NCI-H1092 treated with DMSO at 0.1 percent for 48 hours (cell line): ENCODE measurements around the gene GTF2H3.
A peak's percentile ranks its signal among the peaks of the same experiment; 100 is the strongest.
"Not testable (repeated sequence)": the region's sequence is repeated elsewhere in the genome, so short reads cannot be mapped to it uniquely, and the experiment has no call there.

Experiments used
- DNase-seq: peaks from one replicate; lab custom pipeline; 2025; lab: John Stamatoyannopoulos, UW

Gene GTF2H3

GRCh38 chr12:123633379-123634141 lies at the start of gene GTF2H3, which contains the start of gene EIF2B1:
GTF2H3 (plus strand) TSS chr12:123633829; CDS start chr12:123633860, 31 bp downstream.
EIF2B1 (minus strand) TSS chr12:123633686; CDS start chr12:123633557, 129 bp downstream.
- DNase-seq = peak; percentile 92

- DNase-seq = no peak
Observed at GRCh38 chr12:123591702-123592481, 41.7 kb upstream of the GTF2H3 start.

GRCh38 chr12:123595729-123596128 lies 37.9 kb upstream of the GTF2H3 start:
- DNase-seq = no peak

GRCh38 chr12:123597100-123597499 lies 36.5 kb upstream of the GTF2H3 start:
- no peak for DNase-seq

- no peak for DNase-seq
Observed at GRCh38 chr12:123598522-123598921, 35.1 kb upstream of the GTF2H3 start.

GRCh38 chr12:123599310-123599709 lies 34.3 kb upstream of the GTF2H3 start:
- no peak for DNase-seq

- no peak for DNase-seq
Observed at GRCh38 chr12:123599721-123600120, 33.9 kb upstream of the GTF2H3 start.

- DNase-seq = peak; percentile 62
Observed at GRCh38 chr12:123601602-123602489, 31.8 kb upstream of the GTF2H3 start, which contains the start of gene DDX55. DDX55 (plus strand) TSS chr12:123602099; CDS start chr12:123602149, 50 bp downstream.

GRCh38 chr12:123602651-123603195 lies 30.9 kb upstream of the GTF2H3 start:
- DNase-seq = no peak

- DNase-seq = not testable (repeated sequence)
Observed at GRCh38 chr12:123603495-123603894, 30.1 kb upstream of the GTF2H3 start.

GRCh38 chr12:123607756-123608155 lies 25.9 kb upstream of the GTF2H3 start:
- no peak for DNase-seq

GRCh38 chr12:123608182-123608581 lies 25.4 kb upstream of the GTF2H3 start:
- DNase-seq = no peak

- no peak for DNase-seq
Observed at GRCh38 chr12:123614110-123614509, 19.5 kb upstream of the GTF2H3 start.

GRCh38 chr12:123614531-123614930 lies 19.1 kb upstream of the GTF2H3 start:
- DNase-seq = no peak

- no peak for DNase-seq
Observed at GRCh38 chr12:123617144-123617543, 16.5 kb upstream of the GTF2H3 start.

- DNase-seq = no peak
Observed at GRCh38 chr12:123617580-123617979, 16.0 kb upstream of the GTF2H3 start.

GRCh38 chr12:123621101-123621500 lies 12.5 kb upstream of the GTF2H3 start:
- no peak for DNase-seq

GRCh38 chr12:123621619-123622530 lies 11.8 kb upstream of the GTF2H3 start:
- no peak for DNase-seq

- no peak for DNase-seq
Observed at GRCh38 chr12:123634142-123634561, 523 bp downstream of the GTF2H3 start.

GRCh38 chr12:123643911-123644310 lies 10.3 kb downstream of the GTF2H3 start:
- no peak for DNase-seq

- no peak for DNase-seq
Observed at GRCh38 chr12:123645380-123645779, 11.8 kb downstream of the GTF2H3 start.
